SK-N-SH (cell line): ENCODE results near the gene IDUA. TPM values are rescaled to one million over a fixed set of nuclear protein-coding genes. Genes with fewer than 3 reads are reported as not detected.

Experiments
- CTCF ChIA-PET: fragments of 300-600, 350-600 bp; formaldehyde crosslinking; extraction: SDS; loops from one replicate; lab custom pipeline; 2021; lab: Yijun Ruan, JAX
- POLR2A ChIA-PET: fragments of 350-600 bp; sonication (Branson Sonifier 250); formaldehyde crosslinking; extraction: SDS; loops from one replicate; lab custom pipeline; 2020; ENCODE audit warnings: antibody characterized with exemption, inconsistent platforms; lab: Yijun Ruan, JAX
- DNase-seq: peaks from one replicate; pipeline ENCODE4 v3.0.0; 2012
- H2AFZ ChIP-seq: fragments of 200-600 bp; sonication (generic); 2 replicates; pipeline ENCODE4 v1.8.1; 2016; ENCODE audit warnings: antibody characterized with exemption, mild to moderate bottlenecking, low read depth
- H3F3A ChIP-seq: fragments of 200-600 bp; sonication (generic); replicated peaks from 2 replicates; pipeline ENCODE3; 2016; ENCODE audit warnings: antibody characterized with exemption, mild to moderate bottlenecking; ENCODE audit not compliant: insufficient read depth
- H3K27ac ChIP-seq, 2 experiments: fragments of 200-500 bp in 1 of 2; fragments of 200-600 bp in 1 of 2; sonication (Bioruptor generic) in 1 of 2; sonication (generic), shearing (Covaris generic) in 1 of 2; 2 replicates each; pipeline versions ENCODE4 v1.5.1 to v1.6.1; 2014 to 2016; ENCODE audit warnings: low read depth in 2 of 2, inconsistent platforms in 1 of 2, low read length in 1 of 2, mild to moderate bottlenecking in 1 of 2, mixed read lengths in 1 of 2
- H3K27me3 ChIP-seq: fragments of 200-600 bp; sonication (generic), shearing (Covaris generic); 2 replicates; pipeline ENCODE4 v1.6.1; 2016; ENCODE audit warnings: mixed run types; ENCODE audit not compliant: insufficient read depth
- H3K36me3 ChIP-seq, 2 experiments: fragments of 200-500 bp in 1 of 2; fragments of 200-600 bp in 1 of 2; sonication (Bioruptor generic) in 1 of 2; sonication (generic) in 1 of 2; replicated peaks in 1 of 2; 2 replicates each; pipeline versions ENCODE3 to v1.5.1; 2014 to 2016; ENCODE audit warnings: low read length in 1 of 2, mild to moderate bottlenecking in 1 of 2; ENCODE audit not compliant: insufficient read depth in 2 of 2, control insufficient read depth in 1 of 2
- H3K4me1 ChIP-seq, 2 experiments: fragments of 200-500 bp in 1 of 2; fragments of 200-600 bp in 1 of 2; sonication (Bioruptor generic) in 1 of 2; sonication (generic), shearing (Covaris generic) in 1 of 2; 2 replicates each; pipeline versions ENCODE4 v1.5.1 to v1.6.1; 2014 to 2016; ENCODE audit warnings: low read depth in 1 of 2, low read length in 1 of 2, mixed run types in 1 of 2; ENCODE audit not compliant: insufficient read depth in 2 of 2, control insufficient read depth in 1 of 2
- H3K4me2 ChIP-seq: fragments of 200-600 bp; sonication (generic), shearing (Covaris generic); 2 replicates; pipeline ENCODE4 v1.6.1; 2017; ENCODE audit warnings: mixed run types
- H3K4me3 ChIP-seq, 2 experiments: fragments of 200-500 bp in 1 of 2; fragments of 200-600 bp in 1 of 2; sonication (Bioruptor generic) in 1 of 2; sonication (generic), shearing (Covaris generic) in 1 of 2; 2 replicates each; pipeline versions ENCODE4 v1.5.1 to v1.8.1; 2014 to 2016; ENCODE audit warnings: low read depth in 2 of 2, inconsistent platforms in 1 of 2, low read length in 1 of 2, mild to moderate bottlenecking in 1 of 2, mixed read lengths in 1 of 2, moderate library complexity in 1 of 2
- H3K79me2 ChIP-seq: fragments of 200-600 bp; sonication (generic); 2 replicates; pipeline ENCODE4 v1.8.1; 2017; ENCODE audit warnings: mild to moderate bottlenecking; ENCODE audit not compliant: insufficient read depth
- H3K9ac ChIP-seq: fragments of 200-600 bp; sonication (generic); 2 replicates; pipeline ENCODE4 v1.6.1; 2017; ENCODE audit warnings: mixed run types
- H3K9me2 ChIP-seq: fragments of 200-600 bp; sonication (generic); 2 replicates; pipeline ENCODE4 v1.6.1; 2017; ENCODE audit warnings: mixed run types
- H3K9me3 ChIP-seq: fragments of 200-600 bp; sonication (generic); 2 replicates; pipeline ENCODE4 v1.6.1; 2017; ENCODE audit warnings: mixed run types, mild to moderate bottlenecking, moderate library complexity
- H4K20me1 ChIP-seq: fragments of 200-600 bp; sonication (generic); 2 replicates; pipeline ENCODE4 v1.6.1; 2017; ENCODE audit warnings: mild to moderate bottlenecking, mixed run types; ENCODE audit not compliant: insufficient read depth
- ELF1 ChIP-seq: IDR thresholded peaks from 2 replicates; pipeline ENCODE4 v1.4.0; 2012
- EP300 ChIP-seq, 2 experiments: IDR thresholded peaks; 2 replicates each; pipeline versions ENCODE4 v1.4.0 to v1.6.1; 2012; ENCODE audit warnings: borderline replicate concordance in 1 of 2, low read depth in 1 of 2, low read length in 1 of 2
- EZH2phosphoT487 ChIP-seq: fragments of 200-600 bp; sonication (generic); IDR thresholded peaks from 2 replicates; pipeline ENCODE4 v1.6.1; 2017; ENCODE audit warnings: low read depth, mixed run types, mild to moderate bottlenecking, antibody characterized with exemption, moderate library complexity, borderline replicate concordance
- GATA2 ChIP-seq: sonication (generic); formaldehyde crosslinking; IDR thresholded peaks from 2 replicates; pipeline ENCODE4 v1.5.0; 2020; ENCODE audit warnings: mild to moderate bottlenecking, missing genetic modification reagents
- JUND ChIP-seq: IDR thresholded peaks from 2 replicates; pipeline ENCODE4 v1.4.0; 2012
- RAD21 ChIP-seq: IDR thresholded peaks from 2 replicates; pipeline ENCODE4 v1.6.1; 2012; ENCODE audit warnings: mild to moderate bottlenecking, low read length
- RCOR1 ChIP-seq: fragments of 150-350 bp; IDR thresholded peaks from 2 replicates; pipeline ENCODE4 v1.6.1; 2017; ENCODE audit warnings: antibody characterized with exemption, low read length
- RFX5 ChIP-seq: IDR thresholded peaks from 2 replicates; pipeline ENCODE4 v1.6.1; 2012; ENCODE audit warnings: mild to moderate bottlenecking, improper control_type of control experiment, low read length
- TCF12 ChIP-seq: IDR thresholded peaks from 2 replicates; pipeline ENCODE4 v1.4.0; 2012
- TEAD4 ChIP-seq: IDR thresholded peaks from 2 replicates; pipeline ENCODE4 v1.4.0; 2012; ENCODE audit warnings: mild to moderate bottlenecking, borderline replicate concordance; ENCODE audit not compliant: insufficient read depth
- YY1 ChIP-seq: IDR thresholded peaks from 2 replicates; pipeline ENCODE4 v1.4.0; 2012; ENCODE audit warnings: low read depth, mild to moderate bottlenecking
- WGBS: methylation state at CpG from one replicate; pipeline ENCODE4 v1.1.6; 2017; ENCODE audit warnings: low lambda C conversion rate; 5-methylcytosine and 5-hydroxymethylcytosine counted together
- polyA plus RNA-seq, 3 experiments: library from polyadenylated mRNA; depleted of rRNA; stranded (reverse); fragments of >200 nt; gene quantifications; 2 replicates each; pipeline ENCODE4 v1.2.3, GENCODE V29; 2012
- TF ChIP-seq, protein P1 (sequence below): fragments of 150-350 bp; IDR thresholded peaks from 2 replicates; pipeline ENCODE4 v1.6.1; 2016; ENCODE audit warnings: mild to moderate bottlenecking, low read depth, low read length
- TF ChIP-seq, protein P2 (sequence below): IDR thresholded peaks from 2 replicates; pipeline ENCODE4 v1.4.0; 2012; ENCODE audit warnings: low read depth
- TF ChIP-seq, protein P3 (sequence below): IDR thresholded peaks from 2 replicates; pipeline ENCODE4 v1.4.0; 2012; ENCODE audit warnings: low read depth, borderline replicate concordance
- TF ChIP-seq, protein P4 (sequence below): IDR thresholded peaks from 2 replicates; pipeline ENCODE4 v1.4.0; 2012; ENCODE audit warnings: low read depth, borderline replicate concordance
- TF ChIP-seq, protein P5 (sequence below): fragments of 150-350 bp; IDR thresholded peaks from 2 replicates; pipeline ENCODE4 v1.6.1; 2017; ENCODE audit warnings: antibody characterized with exemption, low read length, low read depth, borderline replicate concordance
- TF ChIP-seq, protein P6 (sequence below): fragments of 200-600 bp; sonication (generic); IDR thresholded peaks from 2 replicates; pipeline ENCODE4 v1.6.1; 2017; ENCODE audit warnings: antibody characterized with exemption, mild to moderate bottlenecking, moderate library complexity
- TF ChIP-seq, protein P7 (sequence below): IDR thresholded peaks from 2 replicates; pipeline ENCODE4 v1.6.1; 2012; ENCODE audit warnings: mild to moderate bottlenecking, low read depth, low read length, moderate library complexity

The IDUA gene
- polyA plus RNA-seq, 1 of the 3 experiments (the other 2 are of a cell fraction) = 24.4 TPM

DNA sequence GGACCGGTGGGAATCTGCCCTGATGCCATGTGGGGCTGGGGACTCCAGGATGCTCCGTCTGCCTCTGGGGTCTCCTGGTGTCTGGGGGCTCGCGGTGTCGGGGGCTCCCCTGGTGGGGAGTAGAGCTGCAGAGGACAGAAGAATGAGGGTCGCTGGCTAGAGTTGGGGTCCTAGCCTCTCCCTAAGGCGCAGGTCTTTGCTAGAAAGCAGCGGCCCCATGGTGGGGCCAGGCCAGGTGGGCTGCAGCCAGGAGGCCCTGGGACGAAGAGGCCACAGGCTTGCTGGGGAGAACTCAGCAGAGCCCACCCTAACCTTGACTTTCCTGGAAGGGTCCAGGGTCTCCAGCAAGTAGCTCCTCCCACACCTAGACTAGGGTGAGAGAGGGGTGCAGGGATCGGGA is 46.0 kb downstream of the IDUA start (continued):
- TF ChIP-seq, protein P1, sequence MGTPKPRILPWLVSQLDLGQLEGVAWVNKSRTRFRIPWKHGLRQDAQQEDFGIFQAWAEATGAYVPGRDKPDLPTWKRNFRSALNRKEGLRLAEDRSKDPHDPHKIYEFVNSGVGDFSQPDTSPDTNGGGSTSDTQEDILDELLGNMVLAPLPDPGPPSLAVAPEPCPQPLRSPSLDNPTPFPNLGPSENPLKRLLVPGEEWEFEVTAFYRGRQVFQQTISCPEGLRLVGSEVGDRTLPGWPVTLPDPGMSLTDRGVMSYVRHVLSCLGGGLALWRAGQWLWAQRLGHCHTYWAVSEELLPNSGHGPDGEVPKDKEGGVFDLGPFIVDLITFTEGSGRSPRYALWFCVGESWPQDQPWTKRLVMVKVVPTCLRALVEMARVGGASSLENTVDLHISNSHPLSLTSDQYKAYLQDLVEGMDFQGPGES = no peak
- TF ChIP-seq JUND = no peak
- TF ChIP-seq, protein P2, sequence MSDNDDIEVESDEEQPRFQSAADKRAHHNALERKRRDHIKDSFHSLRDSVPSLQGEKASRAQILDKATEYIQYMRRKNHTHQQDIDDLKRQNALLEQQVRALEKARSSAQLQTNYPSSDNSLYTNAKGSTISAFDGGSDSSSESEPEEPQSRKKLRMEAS = no peak
- no peak for TF ChIP-seq ELF1
- TF ChIP-seq RAD21 = no peak
- TF ChIP-seq GATA2 (CRISPR knock-in tag) = no peak
- no peak for TF ChIP-seq RFX5
- TF ChIP-seq RCOR1 = no peak
- TF ChIP-seq, protein P3, sequence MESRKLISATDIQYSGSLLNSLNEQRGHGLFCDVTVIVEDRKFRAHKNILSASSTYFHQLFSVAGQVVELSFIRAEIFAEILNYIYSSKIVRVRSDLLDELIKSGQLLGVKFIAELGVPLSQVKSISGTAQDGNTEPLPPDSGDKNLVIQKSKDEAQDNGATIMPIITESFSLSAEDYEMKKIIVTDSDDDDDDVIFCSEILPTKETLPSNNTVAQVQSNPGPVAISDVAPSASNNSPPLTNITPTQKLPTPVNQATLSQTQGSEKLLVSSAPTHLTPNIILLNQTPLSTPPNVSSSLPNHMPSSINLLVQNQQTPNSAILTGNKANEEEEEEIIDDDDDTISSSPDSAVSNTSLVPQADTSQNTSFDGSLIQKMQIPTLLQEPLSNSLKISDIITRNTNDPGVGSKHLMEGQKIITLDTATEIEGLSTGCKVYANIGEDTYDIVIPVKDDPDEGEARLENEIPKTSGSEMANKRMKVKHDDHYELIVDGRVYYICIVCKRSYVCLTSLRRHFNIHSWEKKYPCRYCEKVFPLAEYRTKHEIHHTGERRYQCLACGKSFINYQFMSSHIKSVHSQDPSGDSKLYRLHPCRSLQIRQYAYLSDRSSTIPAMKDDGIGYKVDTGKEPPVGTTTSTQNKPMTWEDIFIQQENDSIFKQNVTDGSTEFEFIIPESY = no peak

DNA sequence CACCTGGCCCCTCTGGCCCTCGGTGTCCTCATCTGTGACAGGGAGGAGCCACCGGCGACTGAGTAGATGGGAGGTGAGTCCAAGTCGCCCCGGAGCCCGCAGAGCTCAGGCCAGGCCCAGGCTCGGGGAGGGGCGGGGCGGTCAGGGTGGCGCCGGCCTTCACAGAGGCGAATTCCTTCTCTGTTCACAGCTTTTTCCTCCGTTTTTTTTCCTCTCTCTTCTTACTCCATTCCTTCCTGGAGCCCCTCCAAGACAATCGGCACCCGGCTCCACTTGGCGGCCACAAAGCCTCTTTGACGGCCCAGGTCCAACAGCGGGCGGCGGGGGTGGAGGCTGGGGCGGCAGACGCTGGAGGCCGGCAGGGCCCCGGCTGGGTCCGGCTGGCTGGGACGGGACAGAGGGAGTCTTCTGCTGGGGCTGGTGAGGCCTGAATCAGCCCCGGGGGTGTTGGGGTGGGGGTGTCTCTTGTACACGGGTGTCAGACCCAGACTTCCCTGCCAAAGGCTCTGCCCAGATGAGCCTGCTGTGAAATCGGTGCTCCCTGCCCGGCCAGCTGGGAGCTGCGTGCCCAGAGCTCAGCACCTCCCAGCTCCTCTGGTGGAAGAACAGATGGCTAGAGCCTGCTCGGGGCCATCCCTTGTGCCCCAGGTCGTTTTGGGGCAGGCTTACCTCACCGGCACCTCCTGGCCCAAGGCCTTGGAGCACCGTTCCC is 47.2 kb downstream of the IDUA start:
- Histone ChIP-seq H3K79me2 (no peaks in the 10 kb centered on the region), H3F3A (no peaks in the 10 kb centered on the region), H3K27me3 (peaks cover 8% of the 10 kb centered on the region; the same call in 1 of the 2 replicates), H3K9ac (no peak overlapping the region), H3K36me3 (no peaks in the 10 kb centered on the region), H3K9me2 (no peaks in the 10 kb centered on the region), H3K4me2 (no peak overlapping the region), H3K9me3 (no peaks in the 10 kb centered on the region), H3K4me1 (no peaks in the 10 kb centered on the region), H3K4me3 (no peak overlapping the region), H3K27ac (no peak overlapping the region), H4K20me1 (no peaks in the 10 kb centered on the region), H2AFZ (no peak overlapping the region)
- no peak for DNase-seq
- 77% methylated on average over 26 of the region's 35 CpGs for WGBS
- POLR2A ChIA-PET = no interaction called here
- CTCF ChIA-PET = interaction anchor here (1.2 to 1.8 kb wide), 3 partner anchors 17 to 595 kb away, joined by 3 to 4 read pairs (median 3); no protein-coding TSS in a partner anchor
- no peak for TF ChIP-seq RFX5
- TF ChIP-seq EP300 (IDR thresholded peaks at IDR 0.05; ENCODE audit: borderline replicate concordance in 1 of 2, low read depth in 1 of 2, low read length in 1 of 2) = no peak
- TF ChIP-seq, protein P4, sequence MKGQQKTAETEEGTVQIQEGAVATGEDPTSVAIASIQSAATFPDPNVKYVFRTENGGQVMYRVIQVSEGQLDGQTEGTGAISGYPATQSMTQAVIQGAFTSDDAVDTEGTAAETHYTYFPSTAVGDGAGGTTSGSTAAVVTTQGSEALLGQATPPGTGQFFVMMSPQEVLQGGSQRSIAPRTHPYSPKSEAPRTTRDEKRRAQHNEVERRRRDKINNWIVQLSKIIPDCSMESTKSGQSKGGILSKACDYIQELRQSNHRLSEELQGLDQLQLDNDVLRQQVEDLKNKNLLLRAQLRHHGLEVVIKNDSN = no peak
- TF ChIP-seq EZH2phosphoT487 = no peak
- TF ChIP-seq, protein P5, sequence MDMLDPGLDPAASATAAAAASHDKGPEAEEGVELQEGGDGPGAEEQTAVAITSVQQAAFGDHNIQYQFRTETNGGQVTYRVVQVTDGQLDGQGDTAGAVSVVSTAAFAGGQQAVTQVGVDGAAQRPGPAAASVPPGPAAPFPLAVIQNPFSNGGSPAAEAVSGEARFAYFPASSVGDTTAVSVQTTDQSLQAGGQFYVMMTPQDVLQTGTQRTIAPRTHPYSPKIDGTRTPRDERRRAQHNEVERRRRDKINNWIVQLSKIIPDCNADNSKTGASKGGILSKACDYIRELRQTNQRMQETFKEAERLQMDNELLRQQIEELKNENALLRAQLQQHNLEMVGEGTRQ = no peak
- TF ChIP-seq, protein P6, sequence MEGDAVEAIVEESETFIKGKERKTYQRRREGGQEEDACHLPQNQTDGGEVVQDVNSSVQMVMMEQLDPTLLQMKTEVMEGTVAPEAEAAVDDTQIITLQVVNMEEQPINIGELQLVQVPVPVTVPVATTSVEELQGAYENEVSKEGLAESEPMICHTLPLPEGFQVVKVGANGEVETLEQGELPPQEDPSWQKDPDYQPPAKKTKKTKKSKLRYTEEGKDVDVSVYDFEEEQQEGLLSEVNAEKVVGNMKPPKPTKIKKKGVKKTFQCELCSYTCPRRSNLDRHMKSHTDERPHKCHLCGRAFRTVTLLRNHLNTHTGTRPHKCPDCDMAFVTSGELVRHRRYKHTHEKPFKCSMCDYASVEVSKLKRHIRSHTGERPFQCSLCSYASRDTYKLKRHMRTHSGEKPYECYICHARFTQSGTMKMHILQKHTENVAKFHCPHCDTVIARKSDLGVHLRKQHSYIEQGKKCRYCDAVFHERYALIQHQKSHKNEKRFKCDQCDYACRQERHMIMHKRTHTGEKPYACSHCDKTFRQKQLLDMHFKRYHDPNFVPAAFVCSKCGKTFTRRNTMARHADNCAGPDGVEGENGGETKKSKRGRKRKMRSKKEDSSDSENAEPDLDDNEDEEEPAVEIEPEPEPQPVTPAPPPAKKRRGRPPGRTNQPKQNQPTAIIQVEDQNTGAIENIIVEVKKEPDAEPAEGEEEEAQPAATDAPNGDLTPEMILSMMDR = no peak
- no peak for TF ChIP-seq TCF12
- TF ChIP-seq YY1 = no peak
- TF ChIP-seq, protein P2 = no peak
- TF ChIP-seq, protein P7, sequence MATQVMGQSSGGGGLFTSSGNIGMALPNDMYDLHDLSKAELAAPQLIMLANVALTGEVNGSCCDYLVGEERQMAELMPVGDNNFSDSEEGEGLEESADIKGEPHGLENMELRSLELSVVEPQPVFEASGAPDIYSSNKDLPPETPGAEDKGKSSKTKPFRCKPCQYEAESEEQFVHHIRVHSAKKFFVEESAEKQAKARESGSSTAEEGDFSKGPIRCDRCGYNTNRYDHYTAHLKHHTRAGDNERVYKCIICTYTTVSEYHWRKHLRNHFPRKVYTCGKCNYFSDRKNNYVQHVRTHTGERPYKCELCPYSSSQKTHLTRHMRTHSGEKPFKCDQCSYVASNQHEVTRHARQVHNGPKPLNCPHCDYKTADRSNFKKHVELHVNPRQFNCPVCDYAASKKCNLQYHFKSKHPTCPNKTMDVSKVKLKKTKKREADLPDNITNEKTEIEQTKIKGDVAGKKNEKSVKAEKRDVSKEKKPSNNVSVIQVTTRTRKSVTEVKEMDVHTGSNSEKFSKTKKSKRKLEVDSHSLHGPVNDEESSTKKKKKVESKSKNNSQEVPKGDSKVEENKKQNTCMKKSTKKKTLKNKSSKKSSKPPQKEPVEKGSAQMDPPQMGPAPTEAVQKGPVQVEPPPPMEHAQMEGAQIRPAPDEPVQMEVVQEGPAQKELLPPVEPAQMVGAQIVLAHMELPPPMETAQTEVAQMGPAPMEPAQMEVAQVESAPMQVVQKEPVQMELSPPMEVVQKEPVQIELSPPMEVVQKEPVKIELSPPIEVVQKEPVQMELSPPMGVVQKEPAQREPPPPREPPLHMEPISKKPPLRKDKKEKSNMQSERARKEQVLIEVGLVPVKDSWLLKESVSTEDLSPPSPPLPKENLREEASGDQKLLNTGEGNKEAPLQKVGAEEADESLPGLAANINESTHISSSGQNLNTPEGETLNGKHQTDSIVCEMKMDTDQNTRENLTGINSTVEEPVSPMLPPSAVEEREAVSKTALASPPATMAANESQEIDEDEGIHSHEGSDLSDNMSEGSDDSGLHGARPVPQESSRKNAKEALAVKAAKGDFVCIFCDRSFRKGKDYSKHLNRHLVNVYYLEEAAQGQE = no peak
- no peak for TF ChIP-seq TEAD4
- no peak for TF ChIP-seq JUND
